ENCODE results near the gene OR51B2. TPM values are rescaled to one million over a fixed set of nuclear protein-coding genes. Genes with fewer than 3 reads are reported as not detected.
"Not testable (repeated sequence)": the region's sequence is repeated elsewhere in the genome, so short reads cannot be mapped to it uniquely, and the experiment has no call there.

Gene OR51B2
- total RNA-seq, 1 donor from 2014 or later, result 0.56 TPM

DNA sequence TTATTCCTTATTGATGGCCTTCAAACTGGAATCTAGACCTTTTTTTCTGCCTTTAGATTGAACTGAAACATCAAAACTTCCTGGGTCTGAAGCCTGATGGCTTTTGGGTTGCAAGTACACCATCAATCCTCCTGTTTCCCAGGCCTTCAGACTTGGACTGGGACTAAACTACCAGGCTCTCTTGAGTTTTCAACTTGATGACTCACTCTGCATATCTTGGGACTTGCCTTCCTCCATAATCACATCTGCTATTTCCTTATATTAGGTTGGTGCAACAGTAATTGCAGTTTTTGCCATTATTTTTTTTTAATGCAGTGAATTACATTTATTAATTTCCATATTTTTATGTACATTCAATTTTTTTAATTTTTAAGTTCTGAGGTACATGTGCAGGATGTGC lies 12.2 kb upstream of the OR51B2 start:
- peaks cover 2% of the 10 kb centered on the region for H3K27me3 Mint-ChIP-seq (ENCODE audit: low read depth)

GRCh38 chr11:5335170-5335569 lies 11.1 kb upstream of the OR51B2 start:
- H3K4me3 Mint-ChIP-seq, result no peak overlapping the region
- no peaks in the 10 kb centered on the region for H3K36me3 Mint-ChIP-seq
- H3K27me3 Mint-ChIP-seq (ENCODE audit: low read depth), result peaks cover 2% of the 10 kb centered on the region
- no peaks in the 10 kb centered on the region for H3K4me1 Mint-ChIP-seq
- H3K27ac Mint-ChIP-seq, result no peak overlapping the region
- no peak for TF ChIP-seq CTCF (IDR thresholded peaks at IDR 0.05; ENCODE audit: unreplicated experiment)
- no peaks in the 10 kb centered on the region for H3K9me3 Mint-ChIP-seq
- DNase-seq (ENCODE audit: low spot score in 2 of 2, unreplicated experiment in 2 of 2), result no peak

More for the DNA sequence above, 12.2 kb upstream of the OR51B2 start:
- Mint-ChIP-seq H3K27ac (no peak overlapping the region), H3K4me1 (no peaks in the 10 kb centered on the region), H3K36me3 (no peaks in the 10 kb centered on the region), H3K9me3 (no peaks in the 10 kb centered on the region), H3K4me3 (no peak overlapping the region)
- DNase-seq (ENCODE audit: low spot score in 2 of 2, unreplicated experiment in 2 of 2), result no peak
- TF ChIP-seq CTCF (IDR thresholded peaks at IDR 0.05; ENCODE audit: unreplicated experiment), result no peak

- H3K27me3 Mint-ChIP-seq (ENCODE audit: low read depth), result peaks cover 15% of the 10 kb centered on the region
Measured at GRCh38 chr11:5317292-5317691, 6.8 kb downstream of the OR51B2 start.

GRCh38 chr11:5313326-5314023 lies 10.6 kb downstream of the OR51B2 start:
- not testable (repeated sequence) for H3K4me1 Mint-ChIP-seq; H3K27ac Mint-ChIP-seq; DNase-seq (ENCODE audit: low spot score in 2 of 2, unreplicated experiment in 2 of 2); H3K36me3 Mint-ChIP-seq; H3K4me3 Mint-ChIP-seq; H3K9me3 Mint-ChIP-seq
- peaks cover 12% of the 10 kb centered on the region for H3K27me3 Mint-ChIP-seq (ENCODE audit: low read depth)

More at GRCh38 chr11:5317292-5317691, 6.8 kb downstream of the OR51B2 start:
- H3K4me3 Mint-ChIP-seq, result no peak overlapping the region
- no peaks in the 10 kb centered on the region for H3K9me3 Mint-ChIP-seq
- H3K36me3 Mint-ChIP-seq, result no peaks in the 10 kb centered on the region
- TF ChIP-seq CTCF (IDR thresholded peaks at IDR 0.05; ENCODE audit: unreplicated experiment), result no peak
- H3K27ac Mint-ChIP-seq, result no peak overlapping the region
- H3K4me1 Mint-ChIP-seq, result no peaks in the 10 kb centered on the region
- no peak for DNase-seq (ENCODE audit: low spot score in 2 of 2, unreplicated experiment in 2 of 2)

DNA sequence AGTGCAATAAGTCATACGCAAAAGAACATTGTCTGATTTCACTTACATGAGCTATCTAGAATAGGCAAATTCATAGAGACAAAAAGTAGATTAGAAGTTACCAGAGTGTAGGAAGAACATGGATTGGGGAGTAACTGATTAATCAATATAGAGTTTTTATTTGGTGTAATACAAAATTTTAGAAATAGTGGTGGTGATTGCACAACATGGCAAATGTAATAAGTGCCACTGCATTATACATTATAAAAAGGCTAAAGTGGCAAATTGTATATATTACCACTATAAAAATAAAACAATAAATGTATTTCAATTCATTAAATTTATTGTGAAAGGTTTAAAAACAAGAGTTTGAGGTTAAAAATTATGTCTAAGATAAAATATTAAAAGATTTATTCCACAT lies 13.7 kb downstream of the OR51B2 start:
- DNase-seq (ENCODE audit: low spot score in 2 of 2, unreplicated experiment in 2 of 2), result no peak
- Mint-ChIP-seq H3K4me3 (no peak overlapping the region), H3K9me3 (no peaks in the 10 kb centered on the region), H3K36me3 (no peaks in the 10 kb centered on the region), H3K4me1 (no peaks in the 10 kb centered on the region), H3K27ac (no peak overlapping the region), H3K27me3 (ENCODE audit: low read depth) (peaks cover 7% of the 10 kb centered on the region)
- no peak for TF ChIP-seq CTCF (IDR thresholded peaks at IDR 0.05; ENCODE audit: unreplicated experiment)

GRCh38 chr11:5307256-5308019 lies 16.7 kb downstream of the OR51B2 start:
- no peak overlapping the region for H3K4me3 Mint-ChIP-seq
- no peaks in the 10 kb centered on the region for H3K9me3 Mint-ChIP-seq
- no peak for TF ChIP-seq CTCF (IDR thresholded peaks at IDR 0.05; ENCODE audit: unreplicated experiment)
- no peaks in the 10 kb centered on the region for H3K36me3 Mint-ChIP-seq
- no peaks in the 10 kb centered on the region for H3K27me3 Mint-ChIP-seq (ENCODE audit: low read depth)
- no peak for DNase-seq (ENCODE audit: low spot score in 2 of 2, unreplicated experiment in 2 of 2)
- no peaks in the 10 kb centered on the region for H3K4me1 Mint-ChIP-seq
- no peak overlapping the region for H3K27ac Mint-ChIP-seq
